IMR-90 (cell line): ENCODE measurements around the gene GRM5. TPM values are rescaled to one million over a fixed set of nuclear protein-coding genes. Genes with fewer than 3 reads are reported as not detected.

Source experiments
- ATAC-seq: fragments of 200-7000 bp; cut with Tn5 transposase; 2 replicates; pipeline ENCODE4 v1.9.1; 2020; ENCODE audit warnings: low read depth, mild to moderate bottlenecking, moderate library complexity
- BruUV-seq: library from RNA; stranded (reverse); fragments of 400-500 nt; replicated peaks from 2 replicates; lab custom pipeline; 2021; lab: Mats Ljungman, UMichigan
- CTCF ChIA-PET: fragments of 300-600 bp; formaldehyde crosslinking; extraction: SDS; loops from one replicate; lab custom pipeline; 2021; ENCODE audit warnings: antibody characterized with exemption; lab: Yijun Ruan, JAX
- POLR2A ChIA-PET: fragments of 300-600 bp; sonication (Branson Sonifier 250); formaldehyde crosslinking; loops from one replicate; lab custom pipeline; 2022; ENCODE audit warnings: antibody characterized with exemption; ENCODE audit not compliant: unreplicated experiment; lab: Charles Lee
- DNase-seq: peaks from one replicate; pipeline ENCODE4 v3.0.0; 2013
- H2AFZ ChIP-seq: replicated peaks from 2 replicates; pipeline ENCODE3; 2013; ENCODE audit warnings: low read length, mild to moderate bottlenecking; ENCODE audit not compliant: poor library complexity
- H2AK5ac ChIP-seq: 2 replicates; pipeline ENCODE4 v1.6.1; 2013; ENCODE audit warnings: low read depth, low read length, inconsistent platforms
- H2AK9ac ChIP-seq: replicated peaks from 2 replicates; pipeline ENCODE3; 2013; ENCODE audit warnings: mild to moderate bottlenecking, low read depth, low read length, moderate library complexity; ENCODE audit not compliant: poor library complexity
- H2BK120ac ChIP-seq: 2 replicates; pipeline ENCODE4 v1.6.1; 2013; ENCODE audit warnings: low read depth, low read length, inconsistent platforms
- H2BK15ac ChIP-seq: 3 replicates; pipeline ENCODE4 v1.6.1; 2013; ENCODE audit warnings: low read depth, low read length, inconsistent platforms
- H2BK20ac ChIP-seq: 2 replicates; pipeline ENCODE4 v1.6.1; 2013; ENCODE audit warnings: low read depth, mild to moderate bottlenecking, inconsistent platforms, low read length, moderate library complexity
- H2BK5ac ChIP-seq: 2 replicates; pipeline ENCODE4 v1.6.1; 2013; ENCODE audit warnings: mild to moderate bottlenecking, low read depth, low read length, inconsistent platforms; ENCODE audit not compliant: poor library complexity, severe bottlenecking
- H3K14ac ChIP-seq: replicated peaks from 2 replicates; pipeline ENCODE4 v1.6.1; 2013; ENCODE audit warnings: low read depth, low read length, inconsistent platforms
- H3K18ac ChIP-seq: 2 replicates; pipeline ENCODE4 v1.6.1; 2013; ENCODE audit warnings: low read depth, low read length, control low read depth
- H3K23ac ChIP-seq: 2 replicates; pipeline ENCODE4 v1.6.1; 2013; ENCODE audit warnings: low read depth, low read length, inconsistent platforms
- H3K27ac ChIP-seq: 2 replicates; pipeline ENCODE4 v1.5.1; 2013; ENCODE audit warnings: mild to moderate bottlenecking, control low read depth, low read length; ENCODE audit not compliant: insufficient read depth
- H3K27me3 ChIP-seq: 2 replicates; pipeline ENCODE4 v1.6.1; 2013; ENCODE audit warnings: low read length; ENCODE audit not compliant: control insufficient read depth, insufficient read depth
- H3K36me3 ChIP-seq: 2 replicates; pipeline ENCODE4 v1.6.1; 2013; ENCODE audit warnings: low read length, mixed read lengths; ENCODE audit not compliant: control insufficient read depth, insufficient read depth
- H3K4ac ChIP-seq: 2 replicates; pipeline ENCODE4 v1.6.1; 2013; ENCODE audit warnings: low read depth, low read length, inconsistent platforms
- H3K4me1 ChIP-seq: 2 replicates; pipeline ENCODE4 v1.6.1; 2013; ENCODE audit warnings: low read length, mixed read lengths; ENCODE audit not compliant: control insufficient read depth, insufficient read depth
- H3K4me2 ChIP-seq: 2 replicates; pipeline ENCODE4 v1.6.1; 2013; ENCODE audit warnings: low read depth, mild to moderate bottlenecking, control low read depth, low read length, moderate library complexity
- H3K4me3 ChIP-seq: 2 replicates; pipeline ENCODE4 v1.5.1; 2013; ENCODE audit warnings: low read depth, mild to moderate bottlenecking, control low read depth, low read length, moderate library complexity; ENCODE audit not compliant: insufficient read depth
- H3K56ac ChIP-seq: 2 replicates; pipeline ENCODE4 v1.6.1; 2013; ENCODE audit warnings: low read length, inconsistent platforms; ENCODE audit not compliant: insufficient read depth; ENCODE audit errors: extremely low read depth
- H3K79me1 ChIP-seq, 2 experiments: 2 replicates each; pipeline ENCODE4 v1.6.1; 2013; ENCODE audit warnings: low read length in 2 of 2, inconsistent platforms in 1 of 2, low read depth in 1 of 2
- H3K9ac ChIP-seq: 2 replicates; pipeline ENCODE4 v1.6.1; 2013; ENCODE audit warnings: low read depth, low read length, control low read depth
- H3K9me1 ChIP-seq: 2 replicates; pipeline ENCODE4 v1.6.1; 2013; ENCODE audit warnings: low read length, inconsistent platforms; ENCODE audit not compliant: insufficient read depth
- H3K9me3 ChIP-seq: 2 replicates; pipeline ENCODE4 v1.6.1; 2013; ENCODE audit warnings: low read length; ENCODE audit not compliant: control insufficient read depth, insufficient read depth
- H4K20me1 ChIP-seq: 2 replicates; pipeline ENCODE4 v1.6.1; 2013; ENCODE audit warnings: low read length, inconsistent platforms; ENCODE audit not compliant: insufficient read depth
- H4K5ac ChIP-seq: 2 replicates; pipeline ENCODE4 v1.6.1; 2013; ENCODE audit warnings: mild to moderate bottlenecking, low read depth, low read length, control low read depth
- H4K8ac ChIP-seq, 2 experiments: 2 replicates each; pipeline ENCODE4 v1.6.1; 2013; ENCODE audit warnings: low read depth in 2 of 2, low read length in 2 of 2, control low read depth in 1 of 2, inconsistent platforms in 1 of 2
- H4K91ac ChIP-seq: 2 replicates; pipeline ENCODE4 v1.6.1; 2013; ENCODE audit warnings: low read depth, low read length, inconsistent platforms; ENCODE audit not compliant: insufficient read depth
- BHLHE40 ChIP-seq: fragments of 150-350 bp; IDR thresholded peaks from 2 replicates; pipeline ENCODE4 v1.6.1; 2016; ENCODE audit warnings: mild to moderate bottlenecking, low read depth, low read length
- FOS ChIP-seq: fragments of 150-350 bp; IDR thresholded peaks from 2 replicates; pipeline ENCODE4 v1.6.1; 2016; ENCODE audit warnings: low read depth, low read length
- POLR2A ChIP-seq: IDR thresholded peaks from 2 replicates; pipeline ENCODE4 v1.6.1; 2012; ENCODE audit warnings: mild to moderate bottlenecking, low read depth, low read length
- RAD21 ChIP-seq: IDR thresholded peaks from 2 replicates; pipeline ENCODE4 v1.6.1; 2012; ENCODE audit warnings: low read length, improper control_type of control experiment
- RCOR1 ChIP-seq: IDR thresholded peaks from 2 replicates; pipeline ENCODE4 v1.6.1; 2012; ENCODE audit warnings: mild to moderate bottlenecking, low read length, improper control_type of control experiment; ENCODE audit not compliant: insufficient replicate concordance
- WGBS, 2 experiments: methylation state at CpG; one replicate each; pipeline versions ENCODE4 v1.1.5 to v1.1.7; 2013; ENCODE audit warnings: missing lambda C conversion rate in 2 of 2; ENCODE audit not compliant: insufficient read length in 1 of 2; ENCODE audit errors: extremely low coverage in 2 of 2; 5-methylcytosine and 5-hydroxymethylcytosine counted together
- dilution Hi-C: fragments of 300-500 bp; cut with HindIII; formaldehyde crosslinking; loops from one replicate; pipeline ENCODE4 v1.14.3; 2018; ENCODE audit warnings: low sequenced_read_pairs; ENCODE audit not compliant: unreplicated experiment
- in situ Hi-C: fragments of 300-500 bp; cut with MboI; formaldehyde crosslinking; loops from 3 replicates; pipeline ENCODE4 v1.14.3; 2019; ENCODE audit warnings: low sequenced_read_pairs, inconsistent platforms, mixed read lengths
- intact Hi-C: fragments of 100-400 bp; cut with micrococcal nuclease; formaldehyde crosslinking; loops from 2 replicates; pipeline ENCODE4 v1.10.0; 2022
- polyA plus RNA-seq, 3 experiments: library from polyadenylated mRNA; depleted of rRNA; stranded (reverse); fragments of >200 nt; gene quantifications; 2 replicates each; pipeline ENCODE4 v1.2.3, GENCODE V29; 2012; ENCODE audit warnings: low replicate concordance in 1 of 3
- total RNA-seq: library from RNA; depleted of rRNA; stranded (reverse); fragments of >200 nt; gene quantifications from 2 replicates; pipeline ENCODE4 v1.2.3, GENCODE V29; 2012
- TF ChIP-seq, protein P1 (sequence below): conservative IDR thresholded peaks from 2 replicates; pipeline ENCODE4 v1.5.1; 2012; ENCODE audit warnings: mild to moderate bottlenecking, low read depth, low read length, improper control_type of control experiment
- TF ChIP-seq, protein P2 (sequence below): fragments of 150-350 bp; IDR thresholded peaks from 2 replicates; pipeline ENCODE4 v1.6.1; 2016; ENCODE audit warnings: low read depth, mild to moderate bottlenecking, low read length, moderate library complexity, borderline replicate concordance

The GRM5 gene
- total and polyA plus RNA-seq, 2 of the 4 experiments (the other 2 are of a cell fraction) = under 0.01 TPM

DNA sequence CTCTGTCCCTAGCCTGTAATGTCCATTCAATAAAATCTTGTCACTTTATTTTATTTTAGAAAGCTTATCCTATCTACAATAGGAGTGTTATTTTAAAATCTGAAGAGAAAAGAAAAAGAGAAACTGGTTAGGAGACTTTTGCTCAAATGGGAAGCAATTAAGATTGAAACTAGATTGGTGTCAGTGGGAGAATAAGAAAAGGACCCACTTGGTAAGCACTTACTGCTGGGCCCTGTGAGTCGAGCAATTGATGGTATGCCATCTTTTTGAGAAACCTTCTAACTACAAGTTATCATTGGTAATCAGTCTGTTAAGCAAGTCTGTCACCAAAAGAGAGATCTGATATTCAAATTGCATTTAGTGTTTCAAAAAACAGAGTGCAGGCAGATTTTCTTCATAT lies 258.4 kb downstream of the GRM5 start:
- no peak for DNase-seq
- Histone ChIP-seq H2BK20ac (no peak overlapping the region), H3K36me3 (no peaks in the 10 kb centered on the region), H3K4me3 (no peak overlapping the region), H3K9me1 (no peaks in the 10 kb centered on the region), H3K4me1 (no peaks in the 10 kb centered on the region), H4K8ac (no peak overlapping the region), H4K20me1 (no peaks in the 10 kb centered on the region), H3K27ac (no peak overlapping the region), H3K14ac (no peak overlapping the region), H2AK5ac (no peak overlapping the region), H3K9me3 (no peaks in the 10 kb centered on the region), H4K5ac (no peak overlapping the region), H3K56ac (no peak overlapping the region), H3K4ac (no peak overlapping the region), H3K4me2 (no peak overlapping the region), H3K18ac (no peak overlapping the region), H2BK15ac (no peak overlapping the region), H3K9ac (no peak overlapping the region), H3K27me3 (no peaks in the 10 kb centered on the region), H2BK5ac (no peak overlapping the region), H2AK9ac (no peak overlapping the region), H3K79me1 (no peaks in the 10 kb centered on the region), H4K91ac (no peak overlapping the region), H2BK120ac (no peak overlapping the region), H2AFZ (no peak overlapping the region), H3K23ac (no peak overlapping the region)
- no CpG with 5 or more reads among the region's 1 CpG for WGBS, 2 experiments
- ATAC-seq = no peak
- dilution Hi-C loops = no loop called here
- POLR2A ChIA-PET = no interaction called here
- TF ChIP-seq POLR2A = no peak
- TF ChIP-seq, protein P1, sequence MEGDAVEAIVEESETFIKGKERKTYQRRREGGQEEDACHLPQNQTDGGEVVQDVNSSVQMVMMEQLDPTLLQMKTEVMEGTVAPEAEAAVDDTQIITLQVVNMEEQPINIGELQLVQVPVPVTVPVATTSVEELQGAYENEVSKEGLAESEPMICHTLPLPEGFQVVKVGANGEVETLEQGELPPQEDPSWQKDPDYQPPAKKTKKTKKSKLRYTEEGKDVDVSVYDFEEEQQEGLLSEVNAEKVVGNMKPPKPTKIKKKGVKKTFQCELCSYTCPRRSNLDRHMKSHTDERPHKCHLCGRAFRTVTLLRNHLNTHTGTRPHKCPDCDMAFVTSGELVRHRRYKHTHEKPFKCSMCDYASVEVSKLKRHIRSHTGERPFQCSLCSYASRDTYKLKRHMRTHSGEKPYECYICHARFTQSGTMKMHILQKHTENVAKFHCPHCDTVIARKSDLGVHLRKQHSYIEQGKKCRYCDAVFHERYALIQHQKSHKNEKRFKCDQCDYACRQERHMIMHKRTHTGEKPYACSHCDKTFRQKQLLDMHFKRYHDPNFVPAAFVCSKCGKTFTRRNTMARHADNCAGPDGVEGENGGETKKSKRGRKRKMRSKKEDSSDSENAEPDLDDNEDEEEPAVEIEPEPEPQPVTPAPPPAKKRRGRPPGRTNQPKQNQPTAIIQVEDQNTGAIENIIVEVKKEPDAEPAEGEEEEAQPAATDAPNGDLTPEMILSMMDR = no peak
- TF ChIP-seq, protein P2, sequence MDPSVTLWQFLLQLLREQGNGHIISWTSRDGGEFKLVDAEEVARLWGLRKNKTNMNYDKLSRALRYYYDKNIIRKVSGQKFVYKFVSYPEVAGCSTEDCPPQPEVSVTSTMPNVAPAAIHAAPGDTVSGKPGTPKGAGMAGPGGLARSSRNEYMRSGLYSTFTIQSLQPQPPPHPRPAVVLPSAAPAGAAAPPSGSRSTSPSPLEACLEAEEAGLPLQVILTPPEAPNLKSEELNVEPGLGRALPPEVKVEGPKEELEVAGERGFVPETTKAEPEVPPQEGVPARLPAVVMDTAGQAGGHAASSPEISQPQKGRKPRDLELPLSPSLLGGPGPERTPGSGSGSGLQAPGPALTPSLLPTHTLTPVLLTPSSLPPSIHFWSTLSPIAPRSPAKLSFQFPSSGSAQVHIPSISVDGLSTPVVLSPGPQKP = no peak
- no peak for TF ChIP-seq FOS
- TF ChIP-seq RAD21 = no peak
- TF ChIP-seq RCOR1 = no peak
- TF ChIP-seq BHLHE40 = no peak
- CTCF ChIA-PET = no interaction called here
- intact Hi-C loops = no loop called here
- no TSS peak for BruUV-seq
- in situ Hi-C loops = no loop called here
